Spleen (tissue), 7 donors: ENCODE measurements around the gene RAB4A.

Source experiments
- POLR2A ChIP-seq, 3 donors: fragments of 450-650 bp; IDR thresholded peaks; one replicate each; pipeline ENCODE4 v1.5.1; 2017; ENCODE audit warnings: antibody characterized with exemption in 3 of 3, mild to moderate bottlenecking in 1 of 3
- POLR2AphosphoS5 ChIP-seq, 3 donors: sonication (generic); formaldehyde crosslinking; IDR thresholded peaks; one replicate each; pipeline ENCODE4 v1.5.1; 2017; ENCODE audit warnings: antibody characterized with exemption in 3 of 3
- TF ChIP-seq, protein P1 (sequence below), 11 experiments: fragments of 200-600 bp in 7 of 11; fragments of 450-650 bp in 4 of 11; sonication (generic) in 4 of 11; IDR thresholded peaks in 8 of 11; conservative IDR thresholded peaks in 3 of 11; 1 replicate in 7 of 11; 2 replicates in 4 of 11; pipeline versions ENCODE4 v1.4.0 to v1.8.0; 2016 to 2021; ENCODE audit warnings: antibody characterized with exemption in 11 of 11, inconsistent platforms in 4 of 11, mild to moderate bottlenecking in 1 of 11
- donor health status: DM: no; HTN: no; CAD: no; lungs with moderate emphysema.
- donor health status: DM: no; HTN: no; CAD: no.
- donor health status: DM: no; HTN: no; CAD: no.

DNA sequence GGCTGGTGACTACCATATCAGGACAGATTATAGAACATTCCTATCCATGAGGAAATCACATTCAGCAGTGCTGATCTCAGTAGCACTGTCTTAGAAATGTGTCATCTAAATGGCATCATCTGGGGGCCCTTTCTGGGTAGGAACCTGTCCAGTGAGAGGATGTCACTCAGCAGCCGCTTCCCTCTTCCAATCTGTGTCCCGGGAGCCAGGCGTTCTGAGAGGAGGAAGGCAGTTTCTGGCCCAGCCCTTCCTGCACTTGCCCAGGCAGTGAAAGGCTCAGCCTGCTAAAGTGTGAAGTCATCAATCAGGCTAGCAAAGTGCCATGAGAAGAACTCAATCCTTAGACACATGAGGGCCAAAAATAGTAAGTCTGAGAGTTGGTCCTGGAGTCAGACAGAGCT, 25.6 kb downstream of the RAB4A start:
- TF ChIP-seq, protein P1, sequence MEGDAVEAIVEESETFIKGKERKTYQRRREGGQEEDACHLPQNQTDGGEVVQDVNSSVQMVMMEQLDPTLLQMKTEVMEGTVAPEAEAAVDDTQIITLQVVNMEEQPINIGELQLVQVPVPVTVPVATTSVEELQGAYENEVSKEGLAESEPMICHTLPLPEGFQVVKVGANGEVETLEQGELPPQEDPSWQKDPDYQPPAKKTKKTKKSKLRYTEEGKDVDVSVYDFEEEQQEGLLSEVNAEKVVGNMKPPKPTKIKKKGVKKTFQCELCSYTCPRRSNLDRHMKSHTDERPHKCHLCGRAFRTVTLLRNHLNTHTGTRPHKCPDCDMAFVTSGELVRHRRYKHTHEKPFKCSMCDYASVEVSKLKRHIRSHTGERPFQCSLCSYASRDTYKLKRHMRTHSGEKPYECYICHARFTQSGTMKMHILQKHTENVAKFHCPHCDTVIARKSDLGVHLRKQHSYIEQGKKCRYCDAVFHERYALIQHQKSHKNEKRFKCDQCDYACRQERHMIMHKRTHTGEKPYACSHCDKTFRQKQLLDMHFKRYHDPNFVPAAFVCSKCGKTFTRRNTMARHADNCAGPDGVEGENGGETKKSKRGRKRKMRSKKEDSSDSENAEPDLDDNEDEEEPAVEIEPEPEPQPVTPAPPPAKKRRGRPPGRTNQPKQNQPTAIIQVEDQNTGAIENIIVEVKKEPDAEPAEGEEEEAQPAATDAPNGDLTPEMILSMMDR (IDR thresholded peaks at IDR 0.05 in 8 of 11, conservative IDR thresholded peaks at IDR 0.05 in 3 of 11) = no peak
- TF ChIP-seq POLR2A (IDR thresholded peaks at IDR 0.05) (no peak), POLR2AphosphoS5 (IDR thresholded peaks at IDR 0.05) (no peak)
